Nephron progenitor cell (in vitro differentiated cells): ENCODE measurements around the gene PKMYT1.
A peak's percentile ranks its signal among the peaks of the same experiment; 100 is the strongest.

Source experiments
- DNase-seq: peaks from one replicate; pipeline ENCODE4 v3.0.0; 2021
- H3K27ac Mint-ChIP-seq: 2 replicates; pipeline ENCODE4 v1.8.0; 2021; ENCODE audit warnings: mild to moderate bottlenecking, moderate library complexity, mixed read lengths
- H3K27me3 Mint-ChIP-seq: 2 replicates; pipeline ENCODE4 v1.8.0; 2021; ENCODE audit warnings: mild to moderate bottlenecking, low read depth, mixed read lengths; ENCODE audit not compliant: poor library complexity
- H3K36me3 Mint-ChIP-seq: 2 replicates; pipeline ENCODE4 v1.8.0; 2021; ENCODE audit warnings: low read depth, mixed read lengths
- H3K4me1 Mint-ChIP-seq: 2 replicates; pipeline ENCODE4 v1.8.0; 2021; ENCODE audit warnings: mixed read lengths
- H3K4me3 Mint-ChIP-seq: 2 replicates; pipeline ENCODE4 v1.8.0; 2021; ENCODE audit warnings: mild to moderate bottlenecking, moderate library complexity, mixed read lengths
- H3K9me3 Mint-ChIP-seq: 2 replicates; pipeline ENCODE4 v1.8.0; 2021; ENCODE audit warnings: mild to moderate bottlenecking, moderate library complexity, mixed read lengths
- TF ChIP-seq, protein P1 (sequence below): fragments of 200-600 bp; sonication (generic); IDR thresholded peaks from 2 replicates; pipeline ENCODE4 v1.5.0; 2021; ENCODE audit warnings: antibody characterized with exemption

The PKMYT1 gene

DNA sequence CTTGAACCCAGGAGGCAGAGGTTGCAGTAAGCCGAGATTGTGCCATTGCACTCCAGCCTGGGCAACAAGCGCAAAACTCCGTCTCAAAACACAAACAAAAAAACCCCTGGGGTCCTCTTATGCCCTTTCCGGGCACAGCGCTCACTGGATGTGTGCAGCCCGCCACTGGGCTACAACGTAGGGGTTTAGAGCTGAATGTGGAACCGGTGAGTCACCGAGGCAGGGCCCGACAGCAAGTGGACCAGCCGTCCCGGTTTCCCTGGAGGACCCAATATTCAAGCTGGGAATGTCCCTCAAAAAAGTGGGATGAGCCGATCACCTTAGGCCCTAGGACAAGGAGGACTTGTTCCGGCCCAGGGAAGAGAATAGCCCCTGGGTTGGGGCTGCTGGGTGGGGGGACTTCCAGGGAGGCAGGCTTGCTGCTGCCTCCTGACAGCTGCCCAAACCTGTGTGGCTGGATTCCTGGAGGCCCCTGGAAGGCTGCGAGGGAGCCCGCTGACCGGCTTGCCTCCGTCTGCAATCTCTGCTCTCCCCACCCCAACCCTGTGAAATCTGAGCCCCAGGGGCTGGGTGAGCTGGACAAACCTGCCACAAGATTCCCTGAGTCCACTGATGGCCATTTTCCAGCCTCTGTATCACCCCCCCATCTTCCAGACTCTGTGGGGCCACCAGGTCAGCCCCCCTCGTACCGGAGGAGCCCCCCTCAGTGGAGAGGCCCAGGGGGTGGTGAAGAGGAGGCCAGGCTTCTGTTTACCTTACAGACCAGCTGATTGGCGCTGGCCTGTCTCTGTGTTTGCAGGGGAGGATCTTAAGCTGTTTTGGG, 29.5 kb upstream of the PKMYT1 start:
- H3K4me1 Mint-ChIP-seq, result peaks cover 54% of the 10 kb centered on the region
- H3K27ac Mint-ChIP-seq, result no peak overlapping the region
- H3K9me3 Mint-ChIP-seq, result no peaks in the 10 kb centered on the region
- H3K36me3 Mint-ChIP-seq, result no peaks in the 10 kb centered on the region
- H3K27me3 Mint-ChIP-seq, result peaks cover 67% of the 10 kb centered on the region
- TF ChIP-seq, protein P1, sequence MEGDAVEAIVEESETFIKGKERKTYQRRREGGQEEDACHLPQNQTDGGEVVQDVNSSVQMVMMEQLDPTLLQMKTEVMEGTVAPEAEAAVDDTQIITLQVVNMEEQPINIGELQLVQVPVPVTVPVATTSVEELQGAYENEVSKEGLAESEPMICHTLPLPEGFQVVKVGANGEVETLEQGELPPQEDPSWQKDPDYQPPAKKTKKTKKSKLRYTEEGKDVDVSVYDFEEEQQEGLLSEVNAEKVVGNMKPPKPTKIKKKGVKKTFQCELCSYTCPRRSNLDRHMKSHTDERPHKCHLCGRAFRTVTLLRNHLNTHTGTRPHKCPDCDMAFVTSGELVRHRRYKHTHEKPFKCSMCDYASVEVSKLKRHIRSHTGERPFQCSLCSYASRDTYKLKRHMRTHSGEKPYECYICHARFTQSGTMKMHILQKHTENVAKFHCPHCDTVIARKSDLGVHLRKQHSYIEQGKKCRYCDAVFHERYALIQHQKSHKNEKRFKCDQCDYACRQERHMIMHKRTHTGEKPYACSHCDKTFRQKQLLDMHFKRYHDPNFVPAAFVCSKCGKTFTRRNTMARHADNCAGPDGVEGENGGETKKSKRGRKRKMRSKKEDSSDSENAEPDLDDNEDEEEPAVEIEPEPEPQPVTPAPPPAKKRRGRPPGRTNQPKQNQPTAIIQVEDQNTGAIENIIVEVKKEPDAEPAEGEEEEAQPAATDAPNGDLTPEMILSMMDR, result no peak
- H3K4me3 Mint-ChIP-seq, result peak overlapping the region; percentile 42
- DNase-seq, result peak; percentile 65

DNA sequence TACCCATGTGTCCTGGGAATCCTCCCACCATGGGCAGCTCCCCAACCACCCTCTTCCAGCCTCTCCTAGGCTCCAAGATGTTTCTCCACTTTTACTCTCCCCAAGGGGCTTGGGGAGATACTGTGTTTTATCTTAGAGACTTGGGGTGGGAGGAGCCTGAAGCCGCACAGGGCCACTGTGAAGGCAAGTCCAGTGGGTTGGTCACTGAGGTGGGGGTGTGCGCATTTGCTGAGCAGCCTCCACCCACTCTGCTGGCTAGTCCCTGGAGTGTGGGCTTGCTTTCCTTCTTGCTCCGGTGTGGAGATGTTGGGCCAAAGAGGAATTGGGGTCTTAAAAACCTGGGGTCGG, 28.4 kb upstream of the PKMYT1 start:
- no peaks in the 10 kb centered on the region for H3K36me3 Mint-ChIP-seq
- no peak overlapping the region for H3K27ac Mint-ChIP-seq
- no peak overlapping the region for H3K4me3 Mint-ChIP-seq
- peaks cover 65% of the 10 kb centered on the region for H3K27me3 Mint-ChIP-seq
- H3K9me3 Mint-ChIP-seq, result no peaks in the 10 kb centered on the region
- peaks cover 47% of the 10 kb centered on the region for H3K4me1 Mint-ChIP-seq
- no peak for DNase-seq
- TF ChIP-seq, protein P1, result no peak

DNA sequence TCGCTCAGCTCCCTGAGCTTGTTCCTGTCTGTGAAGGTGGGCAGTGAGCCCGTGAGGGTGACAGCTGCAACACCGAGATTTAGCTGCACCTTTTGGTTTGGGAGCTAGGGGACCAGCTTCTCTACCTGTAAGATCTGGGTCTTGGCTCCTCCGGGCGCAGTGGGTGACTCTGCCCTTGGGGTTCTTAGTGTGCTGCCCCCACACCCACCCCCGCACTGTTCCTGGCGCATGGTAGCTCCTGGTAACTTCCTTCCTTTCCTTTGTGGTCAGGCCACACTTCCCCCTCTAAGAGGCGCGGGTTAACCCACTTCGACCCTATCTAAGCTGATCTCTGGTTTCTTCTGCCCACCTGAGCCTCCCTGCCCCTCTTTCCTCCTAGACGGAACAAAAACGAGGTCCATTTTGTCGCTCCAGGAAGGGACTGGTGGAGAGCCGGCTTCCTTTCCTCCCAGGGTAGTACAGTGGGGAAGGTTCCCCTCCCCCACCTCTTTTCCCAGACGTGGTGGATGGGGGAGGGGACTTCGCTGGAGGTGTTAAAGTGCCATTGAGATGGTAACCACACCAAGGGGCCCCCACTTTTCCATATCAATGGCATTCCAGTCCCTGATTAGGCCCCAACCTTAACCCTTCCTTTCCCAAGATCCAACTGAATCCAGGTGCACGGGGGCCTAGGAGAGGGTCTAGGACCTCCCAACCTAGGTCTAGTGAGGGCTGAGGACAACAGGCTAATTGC, 27.9 kb upstream of the PKMYT1 start:
- Mint-ChIP-seq H3K36me3 (no peaks in the 10 kb centered on the region), H3K27ac (no peak overlapping the region), H3K4me1 (peaks cover 47% of the 10 kb centered on the region), H3K9me3 (no peaks in the 10 kb centered on the region), H3K27me3 (peaks cover 60% of the 10 kb centered on the region), H3K4me3 (peak overlapping the region; percentile 61)
- no peak for DNase-seq
- TF ChIP-seq, protein P1, result no peak

DNA sequence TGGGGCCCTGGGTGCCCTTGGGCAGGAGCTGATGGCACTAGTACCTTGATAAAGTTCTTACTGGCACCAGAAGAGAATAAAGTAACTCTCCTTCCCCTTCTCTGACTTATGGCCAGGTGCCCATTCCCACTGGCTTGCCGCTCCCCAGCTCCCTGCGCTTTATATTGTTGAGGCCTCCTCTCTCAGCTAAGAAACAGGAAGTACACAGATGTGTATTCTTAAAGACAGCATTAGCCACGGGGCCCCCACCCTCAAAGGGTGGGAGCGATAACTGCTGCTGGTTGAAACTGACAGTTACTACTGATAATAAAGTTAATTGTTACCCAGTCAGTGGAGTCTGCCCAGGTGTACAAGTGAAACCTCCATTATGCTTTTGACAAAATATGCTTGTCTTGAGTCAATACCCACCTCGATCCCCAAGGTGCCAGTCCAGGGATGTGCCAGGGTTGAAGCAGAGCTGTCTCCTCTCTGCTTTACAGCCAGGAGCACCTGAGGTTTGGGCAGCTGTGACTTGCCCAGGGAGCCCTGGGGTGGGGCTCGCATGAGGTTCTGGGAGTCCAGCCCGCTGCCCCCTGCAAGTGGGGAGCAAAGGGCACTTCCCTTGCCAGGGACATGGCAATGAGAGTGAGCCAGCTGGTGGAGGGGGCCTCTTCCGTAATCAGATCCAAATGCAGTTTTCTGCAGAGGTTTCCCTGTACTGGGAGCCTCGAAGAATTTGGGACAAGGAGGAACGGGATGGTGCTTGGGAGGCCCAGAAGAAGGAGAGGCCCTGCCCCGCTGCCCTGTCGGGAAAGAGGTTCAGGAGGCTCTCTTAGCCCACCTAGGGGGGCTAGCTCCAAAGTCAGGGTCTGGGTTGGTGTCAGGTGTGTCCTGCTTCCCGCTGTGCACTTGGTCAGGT, 27.1 kb upstream of the PKMYT1 start:
- Mint-ChIP-seq H3K4me1 (peaks cover 39% of the 10 kb centered on the region), H3K4me3 (peak overlapping the region; percentile 49), H3K9me3 (no peaks in the 10 kb centered on the region), H3K36me3 (no peaks in the 10 kb centered on the region), H3K27me3 (peaks cover 55% of the 10 kb centered on the region), H3K27ac (no peak overlapping the region)
- TF ChIP-seq, protein P1, result no peak
- DNase-seq, result no peak

DNA sequence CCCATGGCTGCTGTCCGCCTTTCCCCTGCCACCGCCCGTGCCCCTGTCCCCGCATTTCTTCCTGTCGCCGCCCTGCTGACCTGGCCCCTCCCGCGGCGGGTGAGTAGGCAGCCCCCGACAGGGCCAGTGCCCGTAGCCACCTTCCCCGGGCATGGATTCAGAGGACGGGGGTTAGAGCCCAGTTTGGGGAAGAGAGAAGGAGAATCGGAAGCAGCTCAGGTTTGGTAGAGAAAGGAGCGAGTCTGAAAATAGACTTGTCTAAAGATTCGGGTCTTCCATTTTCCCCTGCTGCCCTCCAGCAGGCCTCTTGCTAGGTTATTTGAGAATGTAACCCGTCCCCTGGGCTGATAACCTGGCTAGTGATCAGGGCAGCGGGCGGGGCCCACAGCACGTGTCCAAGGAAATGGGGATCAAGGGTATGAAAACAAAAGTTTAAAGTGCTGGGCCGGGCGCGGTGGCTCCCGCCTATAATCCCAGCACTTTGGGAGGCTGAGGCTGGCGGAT, 24.6 kb upstream of the PKMYT1 start:
- Mint-ChIP-seq H3K4me3 (peak overlapping the region; percentile 65), H3K36me3 (no peaks in the 10 kb centered on the region), H3K4me1 (peaks cover 35% of the 10 kb centered on the region), H3K9me3 (no peaks in the 10 kb centered on the region), H3K27me3 (peaks cover 58% of the 10 kb centered on the region), H3K27ac (no peak overlapping the region)
- TF ChIP-seq, protein P1, result no peak
- peak; percentile 35 for DNase-seq
